Esophagus (tissue), 2 donors: Measurements from ENCODE around the gene DYNC1H1. TPM values are rescaled to one million over a fixed set of nuclear protein-coding genes. Genes with fewer than 3 reads are reported as not detected.

Source experiments
- H3K27ac ChIP-seq, 2 donors: one replicate each; pipeline ENCODE4 v1.5.1; 2013; ENCODE audit warnings: low read depth in 2 of 2, mild to moderate bottlenecking in 2 of 2, inconsistent platforms in 1 of 2, low read length in 1 of 2, moderate library complexity in 1 of 2
- H3K27me3 ChIP-seq, 2 donors: one replicate each; pipeline ENCODE4 v1.6.1; 2013; ENCODE audit warnings: low read length in 2 of 2, control low read depth in 1 of 2, mild to moderate bottlenecking in 1 of 2; ENCODE audit not compliant: insufficient read depth in 2 of 2, control insufficient read depth in 1 of 2
- H3K36me3 ChIP-seq, 2 donors: one replicate each; pipeline ENCODE4 v1.6.1; 2013; ENCODE audit warnings: low read length in 1 of 2; ENCODE audit not compliant: control insufficient read depth in 2 of 2, insufficient read depth in 2 of 2
- H3K4me1 ChIP-seq, 2 donors: one replicate each; pipeline ENCODE4 v1.6.1; 2013; ENCODE audit warnings: low read length in 1 of 2; ENCODE audit not compliant: control insufficient read depth in 2 of 2, insufficient read depth in 2 of 2
- H3K4me3 ChIP-seq, 2 donors: one replicate each; pipeline ENCODE4 v1.5.1; 2013; ENCODE audit warnings: low read length in 2 of 2, mild to moderate bottlenecking in 2 of 2, low read depth in 1 of 2, moderate library complexity in 1 of 2
- H3K9me3 ChIP-seq, 2 donors: one replicate each; pipeline ENCODE4 v1.6.1; 2013; ENCODE audit warnings: mild to moderate bottlenecking in 2 of 2, low read depth in 1 of 2, low read length in 1 of 2, moderate library complexity in 1 of 2; ENCODE audit not compliant: control insufficient read depth in 2 of 2, insufficient read depth in 1 of 2
- WGBS, 2 donors: extraction: QIAGEN DNeasy Blood & Tissue Kit; methylation state at CpG; one replicate each; pipeline ENCODE4 v1.1.7; 2013; 5-methylcytosine and 5-hydroxymethylcytosine counted together
- polyA plus RNA-seq, 2 donors: library from polyadenylated mRNA; stranded (reverse); fragments of 200-250 nt; gene quantifications; one replicate each; pipeline ENCODE4 v1.2.3, GENCODE V29; 2013
- donor health status: healthy with polysubstance abuse.
- donor health status: Bipolar disorder and iron deficiency.

DYNC1H1 gene
- polyA plus RNA-seq, 2 donors = 115 to 116 TPM

DNA sequence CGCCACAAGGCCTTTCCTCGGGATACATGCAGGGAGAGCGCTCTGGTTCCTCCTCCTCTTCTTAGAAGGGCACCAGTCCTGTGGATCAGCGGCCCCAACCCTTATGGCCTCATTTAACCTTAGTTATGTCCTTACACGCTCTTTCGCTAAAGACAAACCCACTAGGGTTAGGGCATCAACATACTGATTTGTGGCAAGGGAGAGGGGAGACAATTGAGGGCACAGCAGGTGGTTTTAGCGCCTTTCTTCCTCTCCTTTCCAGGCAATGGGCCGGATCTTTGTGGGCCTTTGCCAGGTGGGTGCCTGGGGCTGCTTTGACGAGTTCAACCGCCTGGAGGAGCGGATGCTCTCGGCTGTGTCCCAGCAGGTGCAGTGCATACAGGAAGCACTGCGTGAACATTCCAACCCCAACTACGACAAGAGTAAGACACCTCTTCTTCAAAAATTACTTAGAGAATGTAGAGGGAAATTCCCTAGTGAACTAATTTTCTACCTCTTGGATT is 43.6 kb downstream of the DYNC1H1 start:
- H3K27me3 ChIP-seq = no peaks in the 10 kb centered on the region
- no peak overlapping the region for H3K4me3 ChIP-seq
- H3K9me3 ChIP-seq = no peaks in the 10 kb centered on the region
- no peaks in the 10 kb centered on the region for H3K4me1 ChIP-seq
- 86 to 91% methylated on average over 14 of the region's 14 CpGs for WGBS, 2 donors
- no peak overlapping the region for H3K27ac ChIP-seq
- H3K36me3 ChIP-seq = peaks cover 37 to 56% of the 10 kb centered on the region in 2 donors

DNA sequence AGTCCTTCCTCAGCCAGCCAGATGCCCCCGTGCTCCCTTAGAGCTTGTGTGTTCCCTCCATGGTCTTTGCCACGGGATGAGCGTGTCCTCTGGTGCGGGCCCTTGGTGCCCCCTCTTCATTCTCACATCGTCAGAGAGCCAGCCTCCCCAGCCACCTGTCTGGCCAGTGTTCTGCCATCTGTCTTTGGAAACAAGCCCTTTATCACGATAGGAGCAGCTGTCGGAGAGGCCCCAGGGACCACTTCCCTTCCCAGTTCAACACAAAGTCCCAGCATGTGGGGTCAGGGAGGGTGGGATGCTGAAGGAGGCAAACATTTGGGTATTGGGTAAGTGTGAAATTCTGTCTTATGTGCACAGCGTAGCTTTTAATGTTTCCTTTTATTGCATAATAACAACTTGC is 44.5 kb downstream of the DYNC1H1 start:
- H3K27me3 ChIP-seq = no peaks in the 10 kb centered on the region
- H3K27ac ChIP-seq = no peak overlapping the region
- no peak overlapping the region for H3K4me3 ChIP-seq
- peaks cover 41 to 62% of the 10 kb centered on the region in 2 donors for H3K36me3 ChIP-seq
- H3K4me1 ChIP-seq = no peaks in the 10 kb centered on the region
- no peaks in the 10 kb centered on the region for H3K9me3 ChIP-seq
- WGBS, 2 donors = 90 to 91% methylated on average over 8 of the region's 8 CpGs

DNA sequence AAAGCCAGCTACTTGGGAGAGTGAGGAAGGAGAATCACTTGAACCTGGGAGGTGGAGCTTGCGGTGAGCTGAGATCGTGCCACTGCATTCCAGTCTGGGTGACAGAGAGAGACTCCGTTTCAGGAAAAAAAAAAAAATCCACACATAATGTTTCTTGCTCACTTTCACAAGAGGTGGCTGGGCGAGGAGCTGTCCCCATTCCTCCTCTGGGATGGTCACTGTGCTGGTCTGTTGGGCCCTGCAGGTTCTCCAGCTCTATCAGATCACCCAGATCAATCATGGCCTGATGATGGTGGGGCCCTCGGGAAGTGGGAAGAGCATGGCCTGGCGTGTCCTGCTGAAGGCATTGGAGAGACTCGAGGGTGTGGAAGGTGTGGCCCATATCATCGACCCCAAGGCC is 47.3 kb downstream of the DYNC1H1 start:
- WGBS, 2 donors = 88 to 92% methylated on average over 8 of the region's 8 CpGs
- Histone ChIP-seq H3K4me1 (no peaks in the 10 kb centered on the region), H3K36me3 (peaks cover 48 to 70% of the 10 kb centered on the region in 2 donors), H3K27ac (no peak overlapping the region), H3K4me3 (no peak overlapping the region), H3K27me3 (no peaks in the 10 kb centered on the region), H3K9me3 (no peaks in the 10 kb centered on the region)

DNA sequence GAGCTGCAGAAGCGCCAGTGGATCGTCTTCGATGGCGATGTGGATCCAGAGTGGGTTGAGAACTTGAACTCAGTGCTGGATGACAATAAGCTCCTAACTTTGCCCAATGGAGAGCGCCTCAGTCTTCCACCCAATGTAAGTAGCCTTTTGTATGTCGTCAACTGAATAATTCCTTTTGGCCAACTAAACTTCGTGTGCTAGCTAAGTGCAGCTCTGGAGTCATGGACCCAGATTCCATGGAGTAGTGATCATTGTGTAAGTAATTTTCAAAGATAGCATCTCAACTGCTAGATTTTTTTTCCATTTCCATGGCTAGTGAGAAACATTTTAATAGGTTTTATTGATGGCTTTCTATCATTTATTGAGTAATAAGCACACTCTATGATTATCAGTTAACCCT is 48.0 kb downstream of the DYNC1H1 start:
- H3K4me3 ChIP-seq = no peak overlapping the region
- 96% methylated on average over 7 of the region's 7 CpGs for WGBS, 2 donors
- peaks cover 49 to 76% of the 10 kb centered on the region in 2 donors for H3K36me3 ChIP-seq
- H3K27me3 ChIP-seq = no peaks in the 10 kb centered on the region
- H3K9me3 ChIP-seq = no peaks in the 10 kb centered on the region
- no peaks in the 10 kb centered on the region for H3K4me1 ChIP-seq
- no peak overlapping the region for H3K27ac ChIP-seq

DNA sequence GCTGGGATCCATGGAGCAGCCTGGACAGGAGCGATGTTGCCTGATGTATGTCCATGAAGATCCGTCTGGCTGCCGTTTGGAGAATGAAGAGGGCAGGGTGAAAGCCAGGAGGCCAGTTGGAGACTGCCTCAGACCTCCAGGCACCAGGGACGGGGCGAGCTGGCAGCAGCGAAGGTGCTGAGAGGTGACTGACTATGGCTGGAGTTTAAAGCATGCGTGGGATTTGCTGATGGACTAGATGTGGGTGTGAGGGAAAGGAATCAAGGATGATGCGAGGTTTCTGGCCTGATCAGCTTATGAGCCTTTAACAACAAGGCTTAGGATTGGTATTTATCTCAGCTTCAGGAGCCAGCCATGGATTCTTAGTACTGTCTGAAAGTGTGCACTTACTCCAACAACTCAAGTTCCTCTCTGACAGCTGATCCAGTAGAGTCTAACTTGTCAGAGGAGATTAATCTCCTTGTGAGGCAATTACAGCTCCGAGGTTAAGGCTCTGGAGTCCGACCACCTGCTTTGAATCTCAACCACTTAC is 49.4 kb downstream of the DYNC1H1 start:
- H3K36me3 ChIP-seq = peaks cover 54 to 70% of the 10 kb centered on the region in 2 donors
- no peaks in the 10 kb centered on the region for H3K9me3 ChIP-seq
- no peak overlapping the region for H3K27ac ChIP-seq
- H3K27me3 ChIP-seq = no peaks in the 10 kb centered on the region
- H3K4me1 ChIP-seq = no peaks in the 10 kb centered on the region
- WGBS, 2 donors = 92 to 95% methylated on average over 10 of the region's 10 CpGs
- H3K4me3 ChIP-seq = no peak overlapping the region

DNA sequence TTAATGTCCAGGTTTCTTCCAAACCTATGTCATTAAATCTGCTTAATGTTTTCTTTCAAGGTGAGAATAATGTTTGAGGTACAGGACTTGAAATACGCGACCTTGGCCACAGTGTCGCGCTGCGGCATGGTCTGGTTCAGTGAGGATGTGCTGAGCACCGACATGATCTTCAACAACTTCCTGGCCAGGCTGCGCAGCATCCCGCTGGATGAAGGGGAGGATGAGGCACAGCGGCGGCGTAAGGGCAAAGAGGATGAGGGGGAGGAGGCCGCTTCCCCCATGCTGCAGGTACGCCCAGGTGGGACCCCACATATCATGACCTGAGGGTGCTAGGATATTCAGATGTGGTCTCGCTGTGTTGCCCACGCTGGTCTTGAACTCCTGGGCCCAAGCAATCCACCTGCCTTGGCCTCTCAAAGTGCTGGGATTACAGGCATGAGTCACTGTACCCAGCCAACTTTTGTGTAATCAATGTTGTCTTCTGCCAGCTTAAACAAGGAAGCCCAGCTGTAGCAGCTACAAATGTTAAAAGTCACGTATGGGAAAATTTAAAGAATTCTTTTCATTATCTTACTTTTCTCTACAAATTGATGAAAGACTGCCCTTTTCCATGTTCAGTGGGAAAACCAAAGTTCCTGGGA is 50.8 kb downstream of the DYNC1H1 start:
- Histone ChIP-seq H3K27ac (no peak overlapping the region), H3K4me3 (no peak overlapping the region), H3K36me3 (peaks cover 54 to 66% of the 10 kb centered on the region in 2 donors), H3K4me1 (no peaks in the 10 kb centered on the region), H3K27me3 (no peaks in the 10 kb centered on the region), H3K9me3 (peaks cover 0 to 2% of the 10 kb centered on the region in 2 donors)
- WGBS, 2 donors = 96% methylated on average over 16 of the region's 16 CpGs

DNA sequence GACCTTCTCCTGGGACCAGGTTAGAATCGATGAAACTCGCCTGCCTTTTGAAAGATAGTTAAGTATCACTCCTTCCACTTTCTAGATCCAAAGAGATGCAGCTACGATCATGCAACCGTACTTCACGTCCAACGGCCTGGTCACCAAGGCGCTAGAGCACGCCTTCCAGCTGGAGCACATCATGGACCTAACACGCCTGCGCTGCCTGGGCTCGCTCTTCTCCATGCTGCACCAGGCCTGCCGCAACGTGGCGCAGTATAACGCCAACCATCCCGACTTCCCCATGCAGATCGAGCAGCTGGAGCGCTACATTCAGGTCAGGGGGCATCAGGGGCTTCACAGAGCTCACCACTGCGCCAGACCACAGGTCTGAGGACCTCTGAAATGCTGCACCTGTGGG is 51.4 kb downstream of the DYNC1H1 start:
- H3K27ac ChIP-seq = no peak overlapping the region
- 95 to 96% methylated on average over 19 of the region's 19 CpGs for WGBS, 2 donors
- no peaks in the 10 kb centered on the region for H3K4me1 ChIP-seq
- H3K9me3 ChIP-seq = peaks cover 0 to 3% of the 10 kb centered on the region in 2 donors
- H3K4me3 ChIP-seq = no peak overlapping the region
- H3K27me3 ChIP-seq = no peaks in the 10 kb centered on the region
- peaks cover 48 to 68% of the 10 kb centered on the region in 2 donors for H3K36me3 ChIP-seq

DNA sequence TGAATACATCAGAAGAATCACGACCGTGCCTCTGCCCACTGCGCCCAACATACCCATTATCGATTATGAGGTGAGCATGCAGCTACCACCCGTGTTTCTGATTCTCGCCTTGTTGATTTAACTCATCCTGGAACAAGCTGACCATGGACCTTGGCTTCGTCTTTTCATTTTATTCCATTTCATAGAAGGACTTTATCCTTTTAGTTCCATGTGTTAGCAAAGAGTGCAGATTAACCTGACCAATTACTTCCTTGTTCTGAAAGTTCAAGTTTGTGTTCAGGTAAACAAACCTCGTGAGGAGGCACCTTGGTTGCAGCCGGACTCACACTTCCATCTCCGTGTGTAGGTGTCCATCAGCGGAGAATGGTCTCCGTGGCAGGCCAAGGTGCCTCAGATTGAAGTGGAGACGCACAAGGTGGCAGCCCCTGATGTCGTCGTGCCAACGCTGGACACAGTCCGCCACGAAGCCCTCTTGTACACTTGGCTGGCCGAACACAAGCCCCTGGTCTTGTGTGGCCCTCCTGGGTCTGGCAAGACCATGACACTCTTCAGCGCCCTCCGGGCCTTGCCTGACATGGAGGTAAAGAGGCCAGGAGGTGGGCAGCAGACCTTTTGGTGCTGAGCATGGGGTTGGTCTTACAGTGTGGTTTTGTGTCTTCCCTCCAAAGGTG is 52.2 kb downstream of the DYNC1H1 start:
- Histone ChIP-seq H3K36me3 (peaks cover 41 to 66% of the 10 kb centered on the region in 2 donors), H3K4me1 (no peaks in the 10 kb centered on the region), H3K27me3 (no peaks in the 10 kb centered on the region), H3K9me3 (peaks cover 0 to 3% of the 10 kb centered on the region in 2 donors), H3K27ac (no peak overlapping the region), H3K4me3 (no peak overlapping the region)
- WGBS, 2 donors = 94 to 95% methylated on average over 21 of the region's 21 CpGs

DNA sequence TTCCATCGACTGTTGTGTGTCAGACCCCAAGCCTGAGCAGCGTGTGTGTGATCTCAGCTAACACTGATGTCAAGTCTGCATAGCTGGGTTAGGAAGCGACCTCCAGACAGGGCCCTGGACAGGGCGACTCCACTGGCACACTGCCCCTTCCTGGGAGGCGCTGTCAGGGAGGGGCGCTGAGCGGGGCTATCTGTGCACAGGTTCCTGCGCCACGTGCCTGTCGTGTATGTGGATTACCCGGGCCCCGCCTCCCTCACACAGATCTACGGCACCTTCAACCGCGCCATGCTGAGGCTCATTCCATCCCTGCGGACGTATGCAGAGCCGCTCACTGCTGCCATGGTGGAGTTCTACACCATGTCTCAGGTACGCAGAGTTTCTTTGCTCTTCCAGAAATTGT is 53.9 kb downstream of the DYNC1H1 start:
- Histone ChIP-seq H3K27ac (no peak overlapping the region), H3K36me3 (peaks cover 36 to 68% of the 10 kb centered on the region in 2 donors), H3K4me3 (no peak overlapping the region), H3K9me3 (peaks cover 0 to 3% of the 10 kb centered on the region in 2 donors), H3K4me1 (no peaks in the 10 kb centered on the region), H3K27me3 (no peaks in the 10 kb centered on the region)
- 96% methylated on average over 19 of the region's 19 CpGs for WGBS, 2 donors
